HEK293T (cell line): ENCODE results near the gene HECTD1.

Experiments
- ARNT ChIP-seq: fragments of 450-650 bp; IDR thresholded peaks from 2 replicates; pipeline ENCODE4 v1.6.1; 2017; ENCODE audit warnings: mild to moderate bottlenecking
- BHLHE40 ChIP-seq: fragments of 450-650 bp; IDR thresholded peaks from 2 replicates; pipeline ENCODE4 v1.6.1; 2016; ENCODE audit warnings: mild to moderate bottlenecking, moderate library complexity, borderline replicate concordance
- CTBP1 ChIP-seq: fragments of 450-650 bp; IDR thresholded peaks from 2 replicates; pipeline ENCODE4 v1.6.1; 2016; ENCODE audit warnings: borderline replicate concordance
- ELF4 ChIP-seq: fragments of 450-650 bp; IDR thresholded peaks from 2 replicates; pipeline ENCODE4 v1.6.1; 2017; ENCODE audit warnings: antibody characterized with exemption
- FOXK2 ChIP-seq: fragments of 450-650 bp; IDR thresholded peaks from 2 replicates; pipeline ENCODE4 v1.6.1; 2016; ENCODE audit warnings: mild to moderate bottlenecking
- FOXM1 ChIP-seq: fragments of 450-650 bp; IDR thresholded peaks from 2 replicates; pipeline ENCODE4 v1.6.1; 2017; ENCODE audit warnings: mild to moderate bottlenecking, borderline replicate concordance
- L3MBTL2 ChIP-seq: fragments of 450-650 bp; conservative IDR thresholded peaks from 2 replicates; pipeline ENCODE4 v1.6.1; 2016; ENCODE audit warnings: mild to moderate bottlenecking
- LEF1 ChIP-seq: fragments of 450-650 bp; IDR thresholded peaks from 2 replicates; pipeline ENCODE4 v1.6.1; 2017; ENCODE audit warnings: mild to moderate bottlenecking, borderline replicate concordance
- SP1 ChIP-seq: fragments of 450-650 bp; IDR thresholded peaks from 2 replicates; pipeline ENCODE4 v1.6.1; 2017
- SUZ12 ChIP-seq: fragments of 450-650 bp; IDR thresholded peaks from 2 replicates; pipeline ENCODE4 v1.6.1; 2016; ENCODE audit warnings: mild to moderate bottlenecking
- TF ChIP-seq, protein P1 (sequence below): fragments of 450-650 bp; IDR thresholded peaks from 2 replicates; pipeline ENCODE4 v1.6.1; 2016

- TF ChIP-seq LEF1 (no peak), SP1 (no peak), BHLHE40 (no peak), CTBP1 (no peak), FOXM1 (no peak), FOXK2 (no peak), L3MBTL2 (no peak), ARNT (no peak), ELF4 (no peak), SUZ12 (no peak)
- TF ChIP-seq, protein P1, sequence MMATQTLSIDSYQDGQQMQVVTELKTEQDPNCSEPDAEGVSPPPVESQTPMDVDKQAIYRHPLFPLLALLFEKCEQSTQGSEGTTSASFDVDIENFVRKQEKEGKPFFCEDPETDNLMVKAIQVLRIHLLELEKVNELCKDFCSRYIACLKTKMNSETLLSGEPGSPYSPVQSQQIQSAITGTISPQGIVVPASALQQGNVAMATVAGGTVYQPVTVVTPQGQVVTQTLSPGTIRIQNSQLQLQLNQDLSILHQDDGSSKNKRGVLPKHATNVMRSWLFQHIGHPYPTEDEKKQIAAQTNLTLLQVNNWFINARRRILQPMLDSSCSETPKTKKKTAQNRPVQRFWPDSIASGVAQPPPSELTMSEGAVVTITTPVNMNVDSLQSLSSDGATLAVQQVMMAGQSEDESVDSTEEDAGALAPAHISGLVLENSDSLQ, result no peak
Measured at GRCh38 chr14:31060253-31060875, 147.2 kb downstream of the HECTD1 start.
